Measurements from ENCODE around the gene UCKL1.
A peak's percentile ranks its signal among the peaks of the same experiment; 100 is the strongest.

DNA sequence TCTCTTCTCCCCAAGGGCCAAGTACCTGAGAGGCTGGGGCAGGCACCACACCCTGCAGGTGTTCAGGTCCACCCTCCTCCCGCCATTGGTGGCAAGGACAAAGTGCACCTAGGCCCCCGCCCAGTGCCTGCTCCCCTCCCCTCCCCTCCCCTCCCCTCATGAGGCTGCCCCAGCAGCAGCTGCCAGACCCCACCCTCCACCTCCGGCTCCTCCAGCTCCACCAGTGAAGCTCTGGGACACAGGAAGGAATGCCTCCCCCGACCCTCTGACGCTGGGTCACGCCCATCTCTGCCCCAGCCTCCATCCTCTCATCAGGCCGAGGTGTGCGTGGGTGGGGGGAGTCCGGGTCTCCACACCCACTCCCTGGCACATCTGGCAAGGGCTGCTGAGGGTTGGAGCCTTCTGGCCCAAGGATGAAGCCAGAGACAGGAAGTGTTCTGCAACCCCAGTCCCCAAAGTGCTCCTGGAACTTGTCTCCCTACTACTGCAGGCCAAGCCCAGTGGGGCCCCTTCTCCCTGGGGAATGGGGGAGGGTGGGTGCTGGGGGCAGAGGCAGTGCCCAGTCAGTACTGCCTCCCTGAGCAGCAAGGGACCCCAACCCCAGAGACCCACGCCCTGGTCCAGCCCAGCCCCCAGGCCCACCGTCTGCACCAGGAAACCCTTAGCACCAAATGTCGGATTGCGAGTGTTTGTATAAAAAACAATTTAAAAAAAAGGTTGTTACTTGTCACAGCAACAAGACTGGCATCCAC lies 1.6 kb upstream of the UCKL1 start:
- TF ChIP-seq POLR2A (IDR thresholded peaks at IDR 0.05; ENCODE audit: extremely low read depth, insufficient read length): no peak
- TF ChIP-seq, protein P1, sequence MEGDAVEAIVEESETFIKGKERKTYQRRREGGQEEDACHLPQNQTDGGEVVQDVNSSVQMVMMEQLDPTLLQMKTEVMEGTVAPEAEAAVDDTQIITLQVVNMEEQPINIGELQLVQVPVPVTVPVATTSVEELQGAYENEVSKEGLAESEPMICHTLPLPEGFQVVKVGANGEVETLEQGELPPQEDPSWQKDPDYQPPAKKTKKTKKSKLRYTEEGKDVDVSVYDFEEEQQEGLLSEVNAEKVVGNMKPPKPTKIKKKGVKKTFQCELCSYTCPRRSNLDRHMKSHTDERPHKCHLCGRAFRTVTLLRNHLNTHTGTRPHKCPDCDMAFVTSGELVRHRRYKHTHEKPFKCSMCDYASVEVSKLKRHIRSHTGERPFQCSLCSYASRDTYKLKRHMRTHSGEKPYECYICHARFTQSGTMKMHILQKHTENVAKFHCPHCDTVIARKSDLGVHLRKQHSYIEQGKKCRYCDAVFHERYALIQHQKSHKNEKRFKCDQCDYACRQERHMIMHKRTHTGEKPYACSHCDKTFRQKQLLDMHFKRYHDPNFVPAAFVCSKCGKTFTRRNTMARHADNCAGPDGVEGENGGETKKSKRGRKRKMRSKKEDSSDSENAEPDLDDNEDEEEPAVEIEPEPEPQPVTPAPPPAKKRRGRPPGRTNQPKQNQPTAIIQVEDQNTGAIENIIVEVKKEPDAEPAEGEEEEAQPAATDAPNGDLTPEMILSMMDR (IDR thresholded peaks at IDR 0.05; ENCODE audit: low read depth, low read length): no peak
- TF ChIP-seq, protein P2, sequence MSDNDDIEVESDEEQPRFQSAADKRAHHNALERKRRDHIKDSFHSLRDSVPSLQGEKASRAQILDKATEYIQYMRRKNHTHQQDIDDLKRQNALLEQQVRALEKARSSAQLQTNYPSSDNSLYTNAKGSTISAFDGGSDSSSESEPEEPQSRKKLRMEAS (IDR thresholded peaks at IDR 0.05; ENCODE audit: low read depth, low read length): peak; percentile 30; the same call in 1 of the 2 replicates

Data from NB4 (cell line).